Caco-2 (cell line): ENCODE data around the gene LDLRAD4. TPM values are rescaled to one million over a fixed set of nuclear protein-coding genes. Genes with fewer than 3 reads are reported as not detected.

Experiments used
- BruUV-seq: library from RNA; stranded (reverse); fragments of 400-500 nt; replicated peaks from 2 replicates; lab custom pipeline; 2021; lab: Mats Ljungman, UMichigan
- CTCF ChIA-PET: fragments of 300-600 bp; sonication (Branson Sonifier 250); formaldehyde crosslinking; loops from one replicate; lab custom pipeline; 2022; ENCODE audit warnings: antibody characterized with exemption; lab: Charles Lee
- POLR2A ChIA-PET: fragments of 300-600 bp; sonication (Branson Sonifier 250); formaldehyde crosslinking; loops from one replicate; lab custom pipeline; 2022; ENCODE audit warnings: antibody characterized with exemption; lab: Charles Lee
- DNase-seq, 2 experiments: peaks; one replicate each; pipeline versions ENCODE4 v3.0.0 to v3.0.0-alpha.2; 2020 to 2022
- H3K27me3 ChIP-seq: replicated peaks from 2 replicates; pipeline ENCODE4 v1.6.0; 2011; ENCODE audit warnings: low read length; ENCODE audit not compliant: control insufficient read depth, insufficient read depth
- H3K36me3 ChIP-seq: 2 replicates; pipeline ENCODE4 v1.5.1; 2011; ENCODE audit warnings: low read length; ENCODE audit not compliant: control insufficient read depth, insufficient read depth
- H3K4me1 ChIP-seq: fragments of 250-450 bp; sonication (Bioruptor Pico); 2 replicates; pipeline ENCODE4 v1.5.1; 2020; ENCODE audit warnings: mild to moderate bottlenecking
- H3K4me3 ChIP-seq: 2 replicates; pipeline ENCODE4 v1.5.1; 2011; ENCODE audit warnings: low read depth, mild to moderate bottlenecking, control low read depth, low read length
- H3K9me3 ChIP-seq: fragments of 250-450 bp; sonication (Bioruptor Pico); 2 replicates; pipeline ENCODE4 v1.5.1; 2020; ENCODE audit warnings: mild to moderate bottlenecking, moderate library complexity
- H3K27ac Mint-ChIP-seq: one replicate; pipeline ENCODE4 v1.8.0; 2022; ENCODE audit warnings: mixed read lengths; ENCODE audit not compliant: unreplicated experiment
- H3K27me3 Mint-ChIP-seq: one replicate; pipeline ENCODE4 v1.8.0; 2022; ENCODE audit warnings: mixed read lengths; ENCODE audit not compliant: insufficient read depth, unreplicated experiment
- H3K36me3 Mint-ChIP-seq: one replicate; pipeline ENCODE4 v1.8.0; 2022; ENCODE audit warnings: mild to moderate bottlenecking, mixed read lengths; ENCODE audit not compliant: insufficient read depth, unreplicated experiment
- H3K4me1 Mint-ChIP-seq: one replicate; pipeline ENCODE4 v1.8.0; 2022; ENCODE audit warnings: low read depth, mixed read lengths; ENCODE audit not compliant: unreplicated experiment
- H3K4me3 Mint-ChIP-seq: one replicate; pipeline ENCODE4 v1.8.0; 2022; ENCODE audit warnings: mild to moderate bottlenecking, moderate library complexity, mixed read lengths; ENCODE audit not compliant: unreplicated experiment
- H3K9me3 Mint-ChIP-seq: one replicate; pipeline ENCODE4 v1.8.0; 2022; ENCODE audit warnings: mixed read lengths; ENCODE audit not compliant: unreplicated experiment
- CTCF ChIP-seq, 2 experiments: fragments of 200-600 bp in 1 of 2; IDR thresholded peaks; 1 replicate in 1 of 2; 2 replicates in 1 of 2; pipeline versions ENCODE4 v1.5.1 to v1.8.0; 2011 to 2022; ENCODE audit warnings: antibody characterized with exemption in 1 of 2, control low read depth in 1 of 2, inconsistent platforms in 1 of 2, low read depth in 1 of 2, low read length in 1 of 2, mild to moderate bottlenecking in 1 of 2, moderate library complexity in 1 of 2; ENCODE audit not compliant: insufficient read depth in 1 of 2, severe bottlenecking in 1 of 2, unreplicated experiment in 1 of 2
- intact Hi-C: fragments of 100-400 bp; cut with micrococcal nuclease; formaldehyde crosslinking; loops from one replicate; pipeline ENCODE4 v1.10.0; 2022; ENCODE audit not compliant: unreplicated experiment
- total RNA-seq: library from RNA; stranded (reverse); gene quantifications from 2 replicates; pipeline ENCODE4 v1.2.3, GENCODE V29; 2022

The LDLRAD4 gene
- total RNA-seq, 1 experiment from 2014 or later, result 1.2 TPM

DNA sequence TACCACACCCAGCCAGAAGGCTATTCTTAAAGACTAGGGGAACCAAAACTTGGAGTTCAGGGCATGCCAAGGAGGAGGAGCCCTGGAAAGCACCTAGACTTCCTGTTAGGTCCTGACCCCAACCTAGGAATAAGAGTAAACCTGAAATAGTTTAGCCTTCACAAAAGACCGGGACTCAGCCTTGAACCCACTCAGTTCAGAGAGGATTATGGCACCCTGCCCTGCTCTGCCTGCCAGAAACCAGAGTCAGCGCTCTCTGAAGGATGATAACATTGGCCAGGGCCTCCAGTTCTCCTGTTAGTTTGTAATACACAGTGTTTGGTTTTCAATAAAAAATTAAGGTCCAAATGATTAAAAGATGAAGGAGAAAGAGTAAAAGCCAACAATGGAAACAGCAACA lies 96.4 kb downstream of the LDLRAD4 start:
- H3K27me3 Mint-ChIP-seq, result peaks cover 4% of the 10 kb centered on the region
- no peak for DNase-seq
- intact Hi-C loops, result no loop called here
- H3K27ac Mint-ChIP-seq, result no peak overlapping the region
- ChIA-PET POLR2A (no interaction called here), CTCF (no interaction called here)
- Histone ChIP-seq H3K36me3 (no peaks in the 10 kb centered on the region), H3K9me3 (peaks cover 6% of the 10 kb centered on the region; the same call in 1 of the 2 replicates), H3K27me3 (no peaks in the 10 kb centered on the region), H3K4me3 (no peak overlapping the region), H3K4me1 (no peaks in the 10 kb centered on the region)
- no peak overlapping the region for H3K4me3 Mint-ChIP-seq
- H3K36me3 Mint-ChIP-seq, result no peaks in the 10 kb centered on the region
- BruUV-seq, result no TSS peak
- H3K9me3 Mint-ChIP-seq, result peaks cover 25% of the 10 kb centered on the region
- TF ChIP-seq CTCF (IDR thresholded peaks at IDR 0.05; ENCODE audit: insufficient read depth in 1 of 2, low read depth in 1 of 2, low read length in 1 of 2, severe bottlenecking in 1 of 2, unreplicated experiment in 1 of 2), result no peak
- no peaks in the 10 kb centered on the region for H3K4me1 Mint-ChIP-seq

DNA sequence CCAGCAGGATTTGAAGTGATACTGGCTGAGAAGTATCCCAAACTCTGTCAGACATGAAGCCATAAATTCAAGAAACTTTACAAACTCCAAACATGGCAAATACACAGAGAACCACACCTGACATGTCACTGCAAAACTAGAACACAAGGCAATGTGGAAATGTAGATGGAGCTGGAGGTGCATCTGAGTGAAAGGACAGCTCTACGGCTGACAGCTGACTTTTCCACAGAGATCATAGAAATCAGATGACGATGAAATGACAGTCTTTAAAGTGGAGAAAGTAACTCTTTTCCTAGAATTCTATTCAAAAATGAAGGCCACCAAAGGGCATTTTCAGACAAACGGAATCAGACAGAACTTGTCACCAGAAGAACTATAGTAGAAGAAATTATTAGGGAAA lies 97.5 kb downstream of the LDLRAD4 start:
- H3K27me3 Mint-ChIP-seq, result peaks cover 4% of the 10 kb centered on the region
- no peak for DNase-seq
- TF ChIP-seq CTCF (IDR thresholded peaks at IDR 0.05; ENCODE audit: insufficient read depth in 1 of 2, low read depth in 1 of 2, low read length in 1 of 2, severe bottlenecking in 1 of 2, unreplicated experiment in 1 of 2), result no peak
- ChIA-PET POLR2A (no interaction called here), CTCF (no interaction called here)
- intact Hi-C loops, result no loop called here
- H3K4me1 ChIP-seq, result no peaks in the 10 kb centered on the region
- no peaks in the 10 kb centered on the region for H3K36me3 ChIP-seq
- no peaks in the 10 kb centered on the region for H3K4me1 Mint-ChIP-seq
- H3K9me3 Mint-ChIP-seq, result peaks cover 25% of the 10 kb centered on the region
- no peaks in the 10 kb centered on the region for H3K36me3 Mint-ChIP-seq
- no peak overlapping the region for H3K4me3 ChIP-seq
- no peak overlapping the region for H3K4me3 Mint-ChIP-seq
- H3K27ac Mint-ChIP-seq, result no peak overlapping the region
- H3K9me3 ChIP-seq, result peaks cover 6% of the 10 kb centered on the region; the same call in 1 of the 2 replicates
- no TSS peak for BruUV-seq
- no peaks in the 10 kb centered on the region for H3K27me3 ChIP-seq

DNA sequence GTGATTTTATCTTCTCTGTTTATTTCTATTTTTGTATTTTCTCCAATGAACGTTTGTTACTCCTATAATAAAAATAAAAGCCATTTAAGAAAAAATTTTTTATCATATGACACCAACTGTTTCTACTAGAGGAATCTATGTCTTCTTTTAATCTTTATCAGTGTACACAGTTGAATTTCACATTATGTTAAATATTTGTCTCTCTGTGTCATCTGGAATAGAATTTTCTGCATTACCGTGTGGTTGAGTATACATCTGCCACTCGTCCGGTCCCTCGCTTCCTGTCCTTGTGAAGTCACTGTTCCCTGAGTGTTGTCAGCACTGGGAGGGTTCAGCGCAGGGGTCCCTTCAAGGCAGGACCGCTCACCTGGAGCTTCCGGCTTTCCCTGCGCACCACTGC lies 99.2 kb downstream of the LDLRAD4 start:
- peaks cover 25% of the 10 kb centered on the region for H3K9me3 Mint-ChIP-seq
- H3K27ac Mint-ChIP-seq, result no peak overlapping the region
- Histone ChIP-seq H3K36me3 (no peaks in the 10 kb centered on the region), H3K27me3 (no peaks in the 10 kb centered on the region), H3K4me1 (no peaks in the 10 kb centered on the region), H3K9me3 (peaks cover 6% of the 10 kb centered on the region; the same call in 1 of the 2 replicates), H3K4me3 (no peak overlapping the region)
- CTCF ChIA-PET, result no interaction called here
- POLR2A ChIA-PET, result no interaction called here
- no TSS peak for BruUV-seq
- intact Hi-C loops, result no loop called here
- TF ChIP-seq CTCF (IDR thresholded peaks at IDR 0.05; ENCODE audit: insufficient read depth in 1 of 2, low read depth in 1 of 2, low read length in 1 of 2, severe bottlenecking in 1 of 2, unreplicated experiment in 1 of 2), result no peak
- H3K36me3 Mint-ChIP-seq, result no peaks in the 10 kb centered on the region
- no peaks in the 10 kb centered on the region for H3K4me1 Mint-ChIP-seq
- no peak for DNase-seq
- no peak overlapping the region for H3K4me3 Mint-ChIP-seq
- peaks cover 4% of the 10 kb centered on the region for H3K27me3 Mint-ChIP-seq
